HEK293 (cell line): ENCODE measurements around the gene SPRED3.

Experiments used
- CTCF ChIA-PET: fragments of 350-600 bp; formaldehyde crosslinking; extraction: SDS; loops from one replicate; lab custom pipeline; 2021; ENCODE audit warnings: antibody characterized with exemption; lab: Yijun Ruan, JAX
- POLR2A ChIA-PET: fragments of 300-600 bp; formaldehyde crosslinking; extraction: SDS; loops from one replicate; lab custom pipeline; 2020; ENCODE audit warnings: antibody characterized with exemption, inconsistent platforms; lab: Yijun Ruan, JAX
- H3K27ac ChIP-seq: fragments of 200-500 bp; sonication (Bioruptor generic); 2 replicates; pipeline ENCODE4 v1.5.1; 2014; ENCODE audit warnings: low read depth, low read length, control low read depth, inconsistent platforms; ENCODE audit errors: extremely low read depth
- H3K36me3 ChIP-seq, 2 experiments: fragments of 200-500 bp in 1 of 2; sonication (Bioruptor generic) in 1 of 2; 1 replicate in 1 of 2; 2 replicates in 1 of 2; pipeline ENCODE4 v1.5.1; 2014 to 2017; ENCODE audit warnings: inconsistent platforms in 2 of 2, low read length in 2 of 2; ENCODE audit not compliant: control insufficient read depth in 2 of 2, insufficient read depth in 1 of 2
- H3K4me1 ChIP-seq: fragments of 200-500 bp; sonication (Bioruptor generic); 2 replicates; pipeline ENCODE4 v1.5.1; 2014; ENCODE audit warnings: mild to moderate bottlenecking, low read length, inconsistent platforms; ENCODE audit not compliant: control insufficient read depth, insufficient read depth
- H3K4me3 ChIP-seq: 2 replicates; pipeline ENCODE4 v1.5.1; 2011; ENCODE audit warnings: low read depth, mild to moderate bottlenecking, control low read depth, low read length, moderate library complexity
- H3K9me3 ChIP-seq: fragments of 200-500 bp; sonication (Bioruptor generic); 2 replicates; pipeline ENCODE4 v1.5.1; 2014; ENCODE audit warnings: low read depth, low read length, inconsistent platforms; ENCODE audit not compliant: control insufficient read depth, insufficient read depth
- CTCF ChIP-seq: fragments of 450-650 bp; formaldehyde crosslinking; IDR thresholded peaks from 2 replicates; pipeline ENCODE4 v1.5.1; 2016; ENCODE audit warnings: missing biosample characterization, missing genetic modification characterization
- GLI2 ChIP-seq: fragments of 450-650 bp; formaldehyde crosslinking; IDR thresholded peaks from 2 replicates; pipeline ENCODE4; 2017; ENCODE audit warnings: missing biosample characterization, missing genetic modification characterization, low read depth, borderline replicate concordance
- MEIS1 ChIP-seq: sonication (generic); formaldehyde crosslinking; IDR thresholded peaks from 2 replicates; pipeline ENCODE4 v1.8.1; 2022; ENCODE audit warnings: missing genetic modification reagents, mild to moderate bottlenecking, borderline replicate concordance
- MZF1 ChIP-seq: fragments of 450-650 bp; formaldehyde crosslinking; IDR thresholded peaks from 2 replicates; pipeline ENCODE4 v1.5.1; 2017; ENCODE audit warnings: missing biosample characterization, missing genetic modification characterization, borderline replicate concordance
- PRDM10 ChIP-seq: fragments of 450-650 bp; formaldehyde crosslinking; IDR thresholded peaks from 2 replicates; pipeline ENCODE4 v1.5.1; 2016; ENCODE audit warnings: missing biosample characterization, missing genetic modification characterization
- PRDM4 ChIP-seq: fragments of 450-650 bp; formaldehyde crosslinking; IDR thresholded peaks from 2 replicates; pipeline ENCODE4 v1.5.1; 2017; ENCODE audit warnings: missing biosample characterization, missing genetic modification characterization
- SETDB1 ChIP-seq: IDR thresholded peaks from one replicate; pipeline ENCODE4 v1.6.1; 2017; ENCODE audit warnings: mild to moderate bottlenecking, low read length, moderate library complexity, mixed read lengths; ENCODE audit not compliant: insufficient read length
- ZBTB10 ChIP-seq: fragments of 450-650 bp; formaldehyde crosslinking; IDR thresholded peaks from 2 replicates; pipeline ENCODE4 v1.5.1; 2016; ENCODE audit warnings: missing biosample characterization, missing genetic modification characterization
- ZBTB49 ChIP-seq: fragments of 450-650 bp; formaldehyde crosslinking; IDR thresholded peaks from 2 replicates; pipeline ENCODE4 v1.5.1; 2016; ENCODE audit warnings: missing biosample characterization, missing genetic modification characterization, low read depth
- ZBTB7A ChIP-seq: fragments of 450-650 bp; formaldehyde crosslinking; IDR thresholded peaks from 2 replicates; pipeline ENCODE4 v1.5.1; 2016; ENCODE audit warnings: low read depth, missing biosample characterization, missing genetic modification characterization
- ZFP41 ChIP-seq: fragments of 450-650 bp; formaldehyde crosslinking; IDR thresholded peaks from 2 replicates; pipeline ENCODE4 v1.5.1; 2016; ENCODE audit warnings: missing biosample characterization, missing genetic modification characterization, borderline replicate concordance
- ZNF114 ChIP-seq: fragments of 450-650 bp; formaldehyde crosslinking; IDR thresholded peaks from 2 replicates; pipeline ENCODE4 v1.5.0; 2017; ENCODE audit warnings: missing biosample characterization, missing genetic modification characterization
- ZNF138 ChIP-seq: fragments of 450-650 bp; formaldehyde crosslinking; IDR thresholded peaks from 2 replicates; pipeline ENCODE4 v1.5.1; 2016; ENCODE audit warnings: missing biosample characterization, missing genetic modification characterization, borderline replicate concordance
- ZNF148 ChIP-seq: fragments of 450-650 bp; formaldehyde crosslinking; IDR thresholded peaks from 2 replicates; pipeline ENCODE4 v1.5.0; 2017; ENCODE audit warnings: missing biosample characterization, missing genetic modification characterization, borderline replicate concordance
- ZNF157 ChIP-seq: fragments of 450-650 bp; formaldehyde crosslinking; IDR thresholded peaks from 2 replicates; pipeline ENCODE4 v1.5.1; 2016; ENCODE audit warnings: missing biosample characterization, missing genetic modification characterization
- ZNF239 ChIP-seq: fragments of 450-650 bp; formaldehyde crosslinking; IDR thresholded peaks from 2 replicates; pipeline ENCODE4 v1.5.1; 2016; ENCODE audit warnings: missing biosample characterization, missing genetic modification characterization
- ZNF560 ChIP-seq: fragments of 450-650 bp; formaldehyde crosslinking; IDR thresholded peaks from 2 replicates; pipeline ENCODE4 v1.5.1; 2017; ENCODE audit warnings: missing biosample characterization, missing genetic modification characterization, borderline replicate concordance
- ZXDB ChIP-seq: fragments of 450-650 bp; formaldehyde crosslinking; IDR thresholded peaks from 2 replicates; pipeline ENCODE4 v1.5.1; 2016; ENCODE audit warnings: missing biosample characterization, missing genetic modification characterization

SPRED3 gene

GRCh38 chr19:38441657-38442348 is 53.3 kb downstream of the SPRED3 start (continued):
- no peak for TF ChIP-seq PRDM10 (tag by site-specific recombination)
- TF ChIP-seq SETDB1 = no peak
- TF ChIP-seq CTCF = peak; percentile 74
- TF ChIP-seq GLI2 (tag by site-specific recombination) = no peak
- TF ChIP-seq ZBTB49 (tag by site-specific recombination) = no peak
- no peak for TF ChIP-seq MZF1 (tag by site-specific recombination)
- TF ChIP-seq ZNF239 = no peak
- TF ChIP-seq ZNF138 = no peak
- TF ChIP-seq ZBTB7A (tag by site-specific recombination) = peak; percentile 74; the same call in 1 of the 2 replicates
- TF ChIP-seq ZNF114 (tag by site-specific recombination) = no peak
- no peak for TF ChIP-seq ZNF560 (tag by site-specific recombination)
- TF ChIP-seq ZNF157 (tag by site-specific recombination) = 0 out of 2 replicates have a peak, but pooled peaks have one; percentile 13
- TF ChIP-seq ZFP41 (tag by site-specific recombination) = no peak
- no peak for TF ChIP-seq ZXDB (tag by site-specific recombination)
- TF ChIP-seq ZBTB10 = 0 out of 2 replicates have a peak, but pooled peaks have one; percentile 14
- TF ChIP-seq MEIS1 = no peak

- 0 out of 2 replicates have a peak, but pooled peaks have one; percentile 18 for TF ChIP-seq ZNF148 (tag by site-specific recombination)
- no peak for TF ChIP-seq PRDM4 (tag by site-specific recombination)
- POLR2A ChIA-PET = no interaction called here
- Histone ChIP-seq H3K4me3 (no peak overlapping the region), H3K4me1 (no peaks in the 10 kb centered on the region), H3K27ac (no peak overlapping the region), H3K9me3 (no peaks in the 10 kb centered on the region), H3K36me3 (no peaks in the 10 kb centered on the region; a peak in 1 of 3 replicates)
- CTCF ChIA-PET = no interaction called here
Measured at GRCh38 chr19:38442736-38443135, 54.2 kb downstream of the SPRED3 start.
